GM23248 (cell line): ENCODE data around the gene HMG20B. TPM values are rescaled to one million over a fixed set of nuclear protein-coding genes. Genes with fewer than 3 reads are reported as not detected.

Source experiments
- DNase-seq: peaks from one replicate; pipeline ENCODE4 v3.0.0-alpha.2; 2015
- H2AFZ ChIP-seq: fragments of 200-600 bp; sonication (generic); 2 replicates; pipeline ENCODE4 v1.6.1; 2016; ENCODE audit warnings: antibody characterized with exemption
- H3F3A ChIP-seq: fragments of 200-600 bp; sonication (generic); 2 replicates; pipeline ENCODE4 v1.6.1; 2016; ENCODE audit warnings: mild to moderate bottlenecking, antibody characterized with exemption, mixed run types; ENCODE audit not compliant: insufficient read depth
- H3K27ac ChIP-seq: fragments of 200-600 bp; sonication (generic); 2 replicates; pipeline ENCODE4 v1.5.1; 2016; ENCODE audit warnings: mild to moderate bottlenecking
- H3K27me3 ChIP-seq: fragments of 200-600 bp; sonication (generic); replicated peaks from 2 replicates; pipeline ENCODE4 v1.6.1; 2016; ENCODE audit warnings: mild to moderate bottlenecking; ENCODE audit not compliant: insufficient read depth
- H3K36me3 ChIP-seq: fragments of 200-600 bp; sonication (generic); 2 replicates; pipeline ENCODE4 v1.6.1; 2016; ENCODE audit warnings: low read depth, mild to moderate bottlenecking
- H3K4me1 ChIP-seq: fragments of 200-600 bp; sonication (generic); 2 replicates; pipeline ENCODE4 v1.6.1; 2016; ENCODE audit warnings: mild to moderate bottlenecking; ENCODE audit not compliant: insufficient read depth
- H3K4me2 ChIP-seq: fragments of 200-600 bp; sonication (generic); one replicate; pipeline ENCODE4 v1.6.1; 2016; ENCODE audit warnings: mild to moderate bottlenecking; ENCODE audit not compliant: unreplicated experiment
- H3K4me3 ChIP-seq: fragments of 200-600 bp; sonication (generic); 2 replicates; pipeline ENCODE4 v1.5.1; 2016; ENCODE audit warnings: mild to moderate bottlenecking
- H3K79me2 ChIP-seq: fragments of 200-600 bp; sonication (generic); 2 replicates; pipeline ENCODE4 v1.6.1; 2016; ENCODE audit warnings: mild to moderate bottlenecking; ENCODE audit not compliant: insufficient read depth
- H3K9ac ChIP-seq: fragments of 200-600 bp; sonication (generic); 2 replicates; pipeline ENCODE4 v1.6.1; 2016; ENCODE audit warnings: mild to moderate bottlenecking
- H3K9me2 ChIP-seq: fragments of 200-600 bp; sonication (generic); 2 replicates; pipeline ENCODE4 v1.6.1; 2016; ENCODE audit warnings: mixed run types, mild to moderate bottlenecking, moderate library complexity; ENCODE audit not compliant: insufficient read depth
- H3K9me3 ChIP-seq: fragments of 200-600 bp; sonication (generic); one replicate; pipeline ENCODE4 v1.6.1; 2017; ENCODE audit warnings: low read depth
- H4K20me1 ChIP-seq: fragments of 200-600 bp; sonication (generic); 2 replicates; pipeline ENCODE4 v1.6.0; 2016; ENCODE audit not compliant: insufficient read depth
- EZH2 ChIP-seq: fragments of 200-600 bp; sonication (generic); IDR thresholded peaks from 2 replicates; pipeline ENCODE4 v1.6.1; 2018; ENCODE audit warnings: antibody characterized with exemption, mild to moderate bottlenecking; ENCODE audit not compliant: insufficient read depth, poor library complexity, severe bottlenecking
- EZH2phosphoT487 ChIP-seq: fragments of 200-600 bp; sonication (generic); IDR thresholded peaks from 2 replicates; pipeline ENCODE4 v1.6.1; 2018; ENCODE audit warnings: antibody characterized with exemption, moderate library complexity, mild to moderate bottlenecking, low read depth; ENCODE audit not compliant: insufficient read depth
- WGBS, 2 experiments: methylation state at CpG; one replicate each; pipeline ENCODE4 v1.1.6; 2015 to 2017; ENCODE audit warnings: low lambda C conversion rate in 2 of 2, low coverage in 1 of 2; ENCODE audit errors: missing lambda C conversion rate in 2 of 2; 5-methylcytosine and 5-hydroxymethylcytosine counted together
- in situ Hi-C: fragments of 300-500 bp; cut with MboI; formaldehyde crosslinking; loops from 2 replicates; pipeline ENCODE4 v1.15.0; 2020
- polyA plus RNA-seq: library from polyadenylated mRNA; unstranded; fragments of >200 nt; fragmentation: Nextera tagmentation; extraction: Ambion mirVana; gene quantifications from 2 replicates; pipeline ENCODE4 v1.2.1, GENCODE V29; 2016
- total RNA-seq: library from RNA; depleted of rRNA; stranded (reverse); fragments of >200 nt; shearing (Covaris generic); gene quantifications from 2 replicates; pipeline ENCODE4 v1.2.3, GENCODE V29; 2014

The HMG20B gene
- total and polyA plus RNA-seq, 2 experiments from 2014 or later = 83.9 to 112 TPM

DNA sequence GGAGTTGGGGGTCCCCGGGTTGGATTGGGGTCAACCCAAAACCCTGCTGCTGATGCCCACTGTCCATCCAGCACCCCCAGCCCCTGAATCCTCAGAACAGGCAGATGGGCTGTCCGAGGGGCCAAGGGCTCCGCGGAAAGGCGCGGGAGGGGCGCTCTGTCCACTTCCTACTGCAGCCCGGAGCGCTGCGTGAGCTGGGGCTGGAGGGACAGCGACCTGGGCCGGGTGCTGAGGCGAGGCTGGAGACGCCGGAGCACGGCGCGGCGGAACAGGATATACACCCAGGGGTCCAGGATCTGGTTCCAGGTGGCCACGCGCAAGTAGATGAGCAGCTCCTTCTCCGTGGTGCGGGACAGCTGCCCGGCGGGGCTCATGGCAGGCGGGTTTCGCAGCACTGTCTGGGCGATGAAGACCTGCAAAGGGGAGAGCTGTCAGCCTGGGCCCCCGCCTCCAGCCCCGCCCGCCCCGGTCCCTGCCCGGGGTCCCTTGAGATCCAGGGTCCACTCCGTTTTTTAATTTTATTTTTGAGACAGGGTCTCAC, 22.8 kb downstream of the HMG20B start:
- H3K9ac ChIP-seq = no peak overlapping the region
- no peak for TF ChIP-seq EZH2phosphoT487
- TF ChIP-seq EZH2 = no peak
- H3K9me3 ChIP-seq = no peaks in the 10 kb centered on the region
- no peaks in the 10 kb centered on the region for H3K4me1 ChIP-seq
- no peaks in the 10 kb centered on the region for H3F3A ChIP-seq
- in situ Hi-C loops = no loop called here
- no peak overlapping the region for H3K4me2 ChIP-seq
- no peaks in the 10 kb centered on the region for H4K20me1 ChIP-seq
- no peak overlapping the region for H3K27ac ChIP-seq
- H3K36me3 ChIP-seq = no peaks in the 10 kb centered on the region
- 88 to 92% methylated on average over 25 to 34 of the region's 34 CpGs for WGBS, 2 experiments
- no peak for DNase-seq
- H3K9me2 ChIP-seq = no peaks in the 10 kb centered on the region
- H3K27me3 ChIP-seq = no peaks in the 10 kb centered on the region
- no peak overlapping the region for H3K4me3 ChIP-seq
- no peak overlapping the region for H2AFZ ChIP-seq
- no peaks in the 10 kb centered on the region for H3K79me2 ChIP-seq

GRCh38 chr19:3599776-3600187, 27.0 kb downstream of the HMG20B start:
- H3K27me3 ChIP-seq = no peaks in the 10 kb centered on the region
- no peak overlapping the region for H2AFZ ChIP-seq
- in situ Hi-C loops = loop anchor here (25.0 kb wide), 1 partner anchor 287 kb away; no protein-coding TSS in a partner anchor
- no peak for DNase-seq
- no peaks in the 10 kb centered on the region for H3K36me3 ChIP-seq
- H3K27ac ChIP-seq = no peak overlapping the region
- H3K4me3 ChIP-seq = no peak overlapping the region
- H3K4me1 ChIP-seq = no peaks in the 10 kb centered on the region
- H3K4me2 ChIP-seq = no peak overlapping the region
- no peaks in the 10 kb centered on the region for H3K9me3 ChIP-seq
- H3K9ac ChIP-seq = no peak overlapping the region
- H4K20me1 ChIP-seq = no peaks in the 10 kb centered on the region
- 86 to 92% methylated on average over 22 to 24 of the region's 28 CpGs for WGBS, 2 experiments
- no peaks in the 10 kb centered on the region for H3F3A ChIP-seq
- no peaks in the 10 kb centered on the region for H3K79me2 ChIP-seq
- no peak for TF ChIP-seq EZH2
- H3K9me2 ChIP-seq = no peaks in the 10 kb centered on the region

GRCh38 chr19:3601021-3601420, 28.3 kb downstream of the HMG20B start:
- in situ Hi-C loops = loop anchor here (25.0 kb wide), 1 partner anchor 289 kb away; no protein-coding TSS in a partner anchor
- no peak overlapping the region for H3K27ac ChIP-seq
- H3F3A ChIP-seq = no peaks in the 10 kb centered on the region

GRCh38 chr19:3603121-3603811, 30.5 kb downstream of the HMG20B start:
- Histone ChIP-seq H3K9ac (no peak overlapping the region), H2AFZ (no peak overlapping the region), H3K36me3 (no peaks in the 10 kb centered on the region), H3K27me3 (no peaks in the 10 kb centered on the region), H3K4me1 (no peaks in the 10 kb centered on the region), H3K79me2 (no peaks in the 10 kb centered on the region), H3F3A (no peaks in the 10 kb centered on the region; the same call in 1 of the 2 replicates), H3K9me2 (no peaks in the 10 kb centered on the region), H3K4me2 (no peak overlapping the region), H3K27ac (no peak overlapping the region), H3K4me3 (no peak overlapping the region), H3K9me3 (no peaks in the 10 kb centered on the region), H4K20me1 (no peaks in the 10 kb centered on the region)
- in situ Hi-C loops = loop anchor here (25.0 kb wide), 1 partner anchor 291 kb away; no protein-coding TSS in a partner anchor
- 74 to 79% methylated on average over 21 to 22 of the region's 23 CpGs for WGBS, 2 experiments
- no peak for TF ChIP-seq EZH2phosphoT487
- TF ChIP-seq EZH2 = no peak
- DNase-seq = no peak

More at GRCh38 chr19:3601021-3601420, 28.3 kb downstream of the HMG20B start:
- Histone ChIP-seq H3K4me2 (no peak overlapping the region), H4K20me1 (no peaks in the 10 kb centered on the region), H3K36me3 (no peaks in the 10 kb centered on the region), H2AFZ (no peak overlapping the region), H3K4me3 (no peak overlapping the region), H3K79me2 (no peaks in the 10 kb centered on the region), H3K9me2 (no peaks in the 10 kb centered on the region), H3K4me1 (no peaks in the 10 kb centered on the region), H3K27me3 (no peaks in the 10 kb centered on the region), H3K9me3 (no peaks in the 10 kb centered on the region), H3K9ac (no peak overlapping the region)
- WGBS, 2 experiments = 88 to 94% methylated on average over 12 of the region's 12 CpGs
- DNase-seq = no peak
- TF ChIP-seq EZH2 (no peak), EZH2phosphoT487 (no peak)
